ENCODE results near the gene KIAA1958. TPM values are rescaled to one million over a fixed set of nuclear protein-coding genes. Genes with fewer than 3 reads are reported as not detected.

Gene KIAA1958
- total and polyA plus RNA-seq, 2 of the 8 experiments (the other 6 are each of a cell fraction or from before 2014, with no cell fraction given): 11.4 to 43.8 TPM

DNA sequence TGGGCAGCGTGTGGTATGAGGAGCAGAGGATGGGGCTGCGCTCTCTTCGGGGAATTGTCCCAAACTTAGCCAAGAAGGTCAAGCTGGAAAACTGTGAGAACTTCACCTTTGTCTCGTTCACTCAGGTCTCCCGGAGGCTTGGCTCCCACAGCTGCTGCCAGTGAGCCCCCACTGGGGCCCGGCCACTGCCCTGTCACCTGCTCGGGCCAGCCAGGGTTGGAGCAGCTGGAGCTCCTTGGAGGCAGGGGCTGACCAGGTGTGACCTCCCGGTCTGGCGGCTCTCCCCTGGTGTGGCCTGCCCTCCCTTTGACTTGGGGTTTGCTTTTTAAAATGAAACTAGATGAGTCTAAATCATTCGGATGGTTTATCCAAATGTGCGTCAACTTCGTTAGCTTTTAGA lies 173.3 kb downstream of the KIAA1958 start:
- Histone ChIP-seq H2BK20ac (ENCODE audit: low read length) (no peak overlapping the region), H3K18ac (ENCODE audit: extremely low read depth, low read length) (no peak overlapping the region), H3K9ac (replicated peaks in 1 of 4; ENCODE audit: extremely low read depth in 1 of 4, low read depth in 3 of 4, low read length in 3 of 4) (no peak overlapping the region), H3K14ac (ENCODE audit: insufficient read length) (no peak overlapping the region), H3K4me2 (ENCODE audit: insufficient read depth in 1 of 2, low read depth in 2 of 2, low read length in 2 of 2) (no peak overlapping the region), H3K27ac (ENCODE audit: low read depth, low read length) (no peak overlapping the region), H3K9me3 (ENCODE audit: insufficient read depth in 2 of 2, low read depth in 1 of 2, low read length in 1 of 2) (no peaks in the 10 kb centered on the region), H2BK15ac (ENCODE audit: low read length) (no peak overlapping the region), H3K4me3 (ENCODE audit: extremely low read depth in 1 of 4, insufficient read depth in 2 of 4, low read depth in 3 of 4, low read length in 4 of 4) (no peak overlapping the region), H3K36me3 (ENCODE audit: control insufficient read depth in 2 of 4, insufficient read depth in 4 of 4, low read length in 3 of 4) (peaks cover 0 to 7% (median 3%) of the 10 kb centered on the region in 4 experiments; a peak in 3 of 8 replicates), H3K23ac (ENCODE audit: insufficient read length) (no peak overlapping the region), H2AK5ac (ENCODE audit: low read depth, low read length) (no peak overlapping the region), H3K79me2 (ENCODE audit: control insufficient read depth in 1 of 2, insufficient read depth in 2 of 2, low read length in 2 of 2) (no peaks in the 10 kb centered on the region), H4K5ac (ENCODE audit: insufficient read length, low read depth, low read length) (no peak overlapping the region), H4K91ac (replicated peaks; ENCODE audit: insufficient read length, low read length) (no peak overlapping the region), H3K79me1 (ENCODE audit: low read depth, low read length) (no peaks in the 10 kb centered on the region), H4K8ac (ENCODE audit: extremely low read depth, insufficient read depth, low read length) (no peak overlapping the region), H4K20me1 (replicated peaks in 1 of 2; ENCODE audit: control insufficient read depth in 1 of 2, insufficient read depth in 2 of 2, low read length in 2 of 2) (peaks cover 0 to 1% of the 10 kb centered on the region in 2 experiments), H3K56ac (replicated peaks; ENCODE audit: insufficient read length, low read depth, low read length) (no peak overlapping the region), H2BK120ac (replicated peaks; ENCODE audit: low read depth, low read length) (no peak overlapping the region), H3K23me2 (ENCODE audit: low read depth, low read length) (no peaks in the 10 kb centered on the region), H3K4me1 (replicated peaks in 1 of 4; ENCODE audit: control insufficient read depth in 3 of 4, insufficient read depth in 4 of 4, low read length in 3 of 4) (peaks cover 0 to 4% (median 0%) of the 10 kb centered on the region in 4 experiments; a peak in 2 of 7 replicates), H2BK12ac (ENCODE audit: low read depth, low read length) (no peak overlapping the region), H3K4ac (replicated peaks; ENCODE audit: insufficient read length, low read depth, low read length) (no peak overlapping the region), H2AFZ (ENCODE audit: low read length) (no peak overlapping the region), H3K27me3 (replicated peaks in 1 of 4; ENCODE audit: control insufficient read depth in 3 of 4, extremely low read depth in 1 of 4, insufficient read depth in 3 of 4, low read length in 3 of 4) (no peaks in the 10 kb centered on the region), H2BK5ac (ENCODE audit: low read depth, low read length) (no peak overlapping the region)
- CTCF ChIA-PET (ENCODE audit: partially characterized antibody): interaction anchor here (1.2 kb wide), 1 partner anchor 10 kb away, joined by 3 read pairs; no protein-coding TSS in a partner anchor
- POLR2A ChIA-PET (ENCODE audit: partially characterized antibody): no interaction called here
- FAIRE-seq (no peak), DNase-seq (ENCODE audit: low read depth in 1 of 2, low spot score in 2 of 2) (no peak)
- 98% methylated on average over 12 of the region's 12 CpGs; no CpG with 5 or more reads in 1 of the 2 experiments for WGBS, 2 experiments (ENCODE audit: extremely low coverage in 1 of 2, insufficient coverage in 1 of 2, insufficient read length in 1 of 2, insufficient replicate concordance in 2 of 2, low coverage in 1 of 2, low lambda C conversion rate in 2 of 2, missing lambda C conversion rate in 1 of 2)
- TF ChIP-seq, protein P1, sequence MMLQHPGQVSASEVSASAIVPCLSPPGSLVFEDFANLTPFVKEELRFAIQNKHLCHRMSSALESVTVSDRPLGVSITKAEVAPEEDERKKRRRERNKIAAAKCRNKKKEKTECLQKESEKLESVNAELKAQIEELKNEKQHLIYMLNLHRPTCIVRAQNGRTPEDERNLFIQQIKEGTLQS (IDR thresholded peaks at IDR 0.05; ENCODE audit: insufficient read depth, low read depth, low read length): no peak
- TF ChIP-seq EP300 (IDR thresholded peaks at IDR 0.05; ENCODE audit: borderline replicate concordance in 1 of 2, low read depth in 2 of 2, low read length in 2 of 2) (no peak), TBP (IDR thresholded peaks at IDR 0.05; ENCODE audit: low read depth, low read length) (no peak), TAF1 (IDR thresholded peaks at IDR 0.05; ENCODE audit: low read depth, low read length) (no peak)

Measured in H1 (cell line).